ENCODE results near the gene ENOX1. TPM values are rescaled to one million over a fixed set of nuclear protein-coding genes. Genes with fewer than 3 reads are reported as not detected.
"Not testable (repeated sequence)": the region's sequence is repeated elsewhere in the genome, so short reads cannot be mapped to it uniquely, and the experiment has no call there.

Gene ENOX1
- total RNA-seq, 1 donor from 2014 or later: 0.14 TPM

DNA sequence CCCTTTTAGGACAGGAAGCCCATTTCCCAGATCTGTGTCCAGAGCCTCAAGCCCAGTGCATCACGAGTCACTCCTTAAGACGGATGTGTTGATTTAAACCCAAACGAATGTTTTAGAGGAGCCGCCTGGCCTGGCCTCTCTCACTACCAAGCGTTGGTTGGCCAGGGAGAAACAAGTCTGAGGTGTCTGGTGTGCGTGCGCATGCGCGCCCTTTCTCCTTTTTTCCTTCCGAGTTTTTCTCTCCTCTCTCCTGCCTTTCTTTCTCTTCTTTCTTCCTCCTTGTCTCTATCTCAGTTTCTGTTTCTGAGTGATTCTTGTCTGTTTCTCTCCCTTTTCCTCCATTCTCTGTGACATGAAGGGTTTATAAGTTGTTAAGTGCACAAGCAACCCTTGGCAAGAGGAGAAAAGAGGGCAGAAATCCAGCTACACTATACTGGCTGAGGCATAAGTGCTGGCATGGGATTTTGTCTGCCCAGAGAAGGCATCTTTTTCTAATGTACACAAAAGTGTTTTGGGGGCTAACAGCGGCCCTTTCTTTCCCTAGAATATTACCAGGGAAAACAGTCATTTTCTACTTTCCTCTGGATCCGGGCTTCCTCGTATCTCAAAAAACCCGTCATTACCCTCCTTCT, 592.9 kb downstream of the ENOX1 start:
- no peaks in the 10 kb centered on the region for H3K4me1 Mint-ChIP-seq
- no peak for DNase-seq
- no peak overlapping the region for H3K4me3 Mint-ChIP-seq
- no peaks in the 10 kb centered on the region for H3K36me3 Mint-ChIP-seq (ENCODE audit: low read depth)
- peaks cover 11% of the 10 kb centered on the region for H3K27me3 Mint-ChIP-seq
- intact Hi-C loops (cut with micrococcal nuclease): no loop called here
- no peaks in the 10 kb centered on the region for H3K9me3 Mint-ChIP-seq
- H3K27ac Mint-ChIP-seq: no peak overlapping the region

DNA sequence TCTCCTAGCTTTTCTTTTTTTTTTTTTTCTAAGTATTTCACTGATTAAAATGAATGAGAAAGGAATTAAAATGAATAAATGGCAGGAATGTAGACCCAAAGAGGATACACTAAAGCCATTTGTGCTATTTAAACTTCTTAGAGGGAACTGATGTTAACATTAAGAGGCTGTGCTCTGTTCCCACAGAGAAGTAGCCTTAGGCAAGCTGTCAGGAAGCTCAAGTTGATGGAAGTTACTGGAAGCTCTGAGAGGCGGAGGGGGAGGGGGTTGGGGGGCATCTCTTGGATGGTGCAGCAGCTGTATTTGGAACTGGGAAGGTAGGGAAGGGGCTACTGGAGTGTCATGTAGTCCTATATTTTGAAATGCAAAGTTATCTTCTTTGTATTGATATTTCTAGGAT, 595.2 kb downstream of the ENOX1 start:
- H3K4me1 Mint-ChIP-seq: no peaks in the 10 kb centered on the region
- H3K36me3 Mint-ChIP-seq (ENCODE audit: low read depth): no peaks in the 10 kb centered on the region
- no peak overlapping the region for H3K4me3 Mint-ChIP-seq
- intact Hi-C loops (cut with micrococcal nuclease): no loop called here
- no peaks in the 10 kb centered on the region for H3K9me3 Mint-ChIP-seq
- no peak for DNase-seq
- no peak overlapping the region for H3K27ac Mint-ChIP-seq
- H3K27me3 Mint-ChIP-seq: peaks cover 12% of the 10 kb centered on the region

GRCh38 chr13:43185226-43185625, 601.5 kb downstream of the ENOX1 start:
- DNase-seq: no peak
- intact Hi-C loops (cut with micrococcal nuclease): no loop called here
- Mint-ChIP-seq H3K27me3 (peaks cover 15% of the 10 kb centered on the region), H3K36me3 (ENCODE audit: low read depth) (no peaks in the 10 kb centered on the region), H3K27ac (no peak overlapping the region), H3K4me1 (no peaks in the 10 kb centered on the region), H3K4me3 (no peak overlapping the region), H3K9me3 (no peaks in the 10 kb centered on the region)

DNA sequence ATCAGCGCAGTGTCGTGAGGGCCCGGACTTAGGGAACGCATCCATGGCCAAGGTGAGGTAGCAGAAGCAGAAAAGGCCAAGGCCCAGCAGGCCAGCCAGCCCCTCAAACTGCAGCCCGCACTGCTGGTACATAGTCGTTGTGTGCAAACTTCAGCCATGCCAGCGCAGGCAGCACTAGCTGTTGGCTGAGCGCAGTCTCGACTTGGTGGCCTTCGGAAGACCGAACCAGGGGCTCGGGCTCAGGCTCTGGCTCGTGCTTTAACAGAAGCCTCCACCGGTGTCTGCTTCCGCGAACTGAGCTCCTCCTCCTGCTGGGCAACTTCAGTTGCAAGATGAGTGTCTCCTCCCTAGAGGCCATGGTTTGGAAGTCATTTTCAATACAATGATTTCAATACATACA, 605.9 kb downstream of the ENOX1 start:
- DNase-seq: no peak
- H3K27me3 Mint-ChIP-seq: peaks cover 24% of the 10 kb centered on the region
- H3K27ac Mint-ChIP-seq: no peak overlapping the region
- H3K9me3 Mint-ChIP-seq: peaks cover 4% of the 10 kb centered on the region
- H3K4me3 Mint-ChIP-seq: no peak overlapping the region
- no peaks in the 10 kb centered on the region for H3K4me1 Mint-ChIP-seq
- H3K36me3 Mint-ChIP-seq (ENCODE audit: low read depth): no peaks in the 10 kb centered on the region
- intact Hi-C loops (cut with micrococcal nuclease): no loop called here

DNA sequence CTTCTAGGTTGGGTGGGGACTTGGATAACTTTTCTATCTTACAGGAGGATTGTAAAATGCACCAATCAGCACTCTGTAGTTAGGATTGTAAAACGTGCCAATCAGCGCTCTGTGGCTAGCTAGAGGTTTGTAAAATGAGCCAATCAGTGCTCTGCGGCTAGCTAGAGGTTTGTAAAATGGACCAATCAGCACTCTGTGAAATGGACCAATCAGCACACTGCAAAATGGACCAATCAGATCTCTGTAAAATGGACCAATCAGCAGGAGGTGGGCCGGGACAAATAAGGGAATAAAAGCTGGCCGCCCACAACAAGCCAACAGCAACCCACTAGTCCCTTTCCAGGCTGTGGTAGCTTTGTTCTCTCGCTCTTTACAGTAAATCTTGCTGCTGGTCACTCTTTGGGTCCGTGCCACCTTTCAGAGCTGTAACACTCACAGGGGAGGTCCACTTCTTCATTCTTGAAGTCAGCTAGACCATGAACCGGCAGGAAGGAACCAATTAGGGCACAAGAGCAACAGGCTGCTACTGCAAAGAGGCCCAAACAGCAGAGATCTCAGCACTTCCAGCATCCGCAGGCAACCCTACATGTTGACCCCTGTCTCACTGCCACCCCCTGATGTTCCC, 606.6 kb downstream of the ENOX1 start:
- Mint-ChIP-seq H3K9me3 (peaks cover 4% of the 10 kb centered on the region), H3K27ac (no peak overlapping the region), H3K4me3 (no peak overlapping the region), H3K27me3 (peaks cover 23% of the 10 kb centered on the region), H3K36me3 (ENCODE audit: low read depth) (no peaks in the 10 kb centered on the region), H3K4me1 (no peaks in the 10 kb centered on the region)
- DNase-seq: peak; percentile 27
- intact Hi-C loops (cut with micrococcal nuclease): no loop called here

- intact Hi-C loops (cut with micrococcal nuclease): no loop called here
- no peak overlapping the region for H3K4me3 Mint-ChIP-seq
These were observed 615.3 kb downstream of the ENOX1 start for GRCh38 chr13:43171489-43171888.

DNA sequence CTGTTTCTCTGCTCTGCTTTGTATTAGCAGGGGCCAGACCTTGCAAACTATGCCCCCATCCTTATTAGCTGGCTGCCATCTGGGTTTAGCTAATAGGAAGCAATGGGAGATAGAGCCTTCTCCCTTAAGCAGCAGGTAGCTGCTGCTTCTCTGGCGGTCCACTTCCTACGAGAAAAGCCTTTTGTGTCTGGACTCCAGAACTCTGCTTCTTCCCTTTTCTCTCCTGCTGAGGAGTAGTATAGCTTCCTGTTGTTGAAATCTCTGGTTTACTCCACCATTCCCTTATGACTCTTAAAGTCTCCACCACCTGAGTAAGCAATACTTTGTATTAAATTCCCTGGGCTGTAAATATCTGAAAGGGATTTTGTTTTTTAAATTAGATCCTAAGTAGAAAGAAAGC, 616.3 kb downstream of the ENOX1 start:
- Mint-ChIP-seq H3K27me3 (peaks cover 8% of the 10 kb centered on the region), H3K27ac (no peak overlapping the region)
- intact Hi-C loops (cut with micrococcal nuclease): no loop called here

More at GRCh38 chr13:43171489-43171888, 615.3 kb downstream of the ENOX1 start:
- Mint-ChIP-seq H3K27ac (no peak overlapping the region), H3K27me3 (peaks cover 12% of the 10 kb centered on the region), H3K9me3 (no peaks in the 10 kb centered on the region), H3K36me3 (ENCODE audit: low read depth) (no peaks in the 10 kb centered on the region), H3K4me1 (no peaks in the 10 kb centered on the region)
- peak; percentile 11 for DNase-seq

GRCh38 chr13:43168434-43168833, 618.3 kb downstream of the ENOX1 start:
- H3K36me3 Mint-ChIP-seq (ENCODE audit: low read depth); H3K27ac Mint-ChIP-seq; H3K4me1 Mint-ChIP-seq; DNase-seq; intact Hi-C loops (cut with micrococcal nuclease); H3K4me3 Mint-ChIP-seq; H3K27me3 Mint-ChIP-seq: not testable (repeated sequence)
- H3K9me3 Mint-ChIP-seq: peaks cover 16% of the 10 kb centered on the region

More for the DNA sequence above, 616.3 kb downstream of the ENOX1 start:
- no peak overlapping the region for H3K4me3 Mint-ChIP-seq
- peaks cover 2% of the 10 kb centered on the region for H3K9me3 Mint-ChIP-seq
- H3K4me1 Mint-ChIP-seq: no peaks in the 10 kb centered on the region
- peak; percentile 31 for DNase-seq
- no peaks in the 10 kb centered on the region for H3K36me3 Mint-ChIP-seq (ENCODE audit: low read depth)

DNA sequence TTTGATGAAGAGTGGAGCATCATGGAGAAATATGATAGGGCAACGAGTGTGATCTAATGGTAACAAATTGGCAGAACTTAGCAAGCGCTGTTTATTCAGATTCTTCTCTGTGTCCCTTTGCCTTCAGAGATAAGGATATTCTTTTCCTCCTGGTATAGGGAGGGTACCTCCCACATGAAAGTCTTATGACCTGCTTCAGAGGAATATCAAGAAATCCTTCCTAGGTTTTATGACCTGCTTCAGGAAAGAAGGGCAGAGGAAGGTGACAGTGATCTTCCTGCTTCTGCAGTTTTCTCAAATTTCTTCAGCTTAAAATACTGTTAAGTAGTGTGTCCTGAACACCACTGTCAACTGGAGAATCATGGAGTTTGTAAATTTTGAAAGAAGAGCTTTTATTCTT, 619.0 kb downstream of the ENOX1 start:
- H3K27ac Mint-ChIP-seq: no peak overlapping the region
- peaks cover 17% of the 10 kb centered on the region for H3K9me3 Mint-ChIP-seq
- intact Hi-C loops (cut with micrococcal nuclease): no loop called here
- H3K4me3 Mint-ChIP-seq: no peak overlapping the region
- H3K27me3 Mint-ChIP-seq: peaks cover 7% of the 10 kb centered on the region
- DNase-seq: no peak
- no peaks in the 10 kb centered on the region for H3K4me1 Mint-ChIP-seq
- H3K36me3 Mint-ChIP-seq (ENCODE audit: low read depth): no peaks in the 10 kb centered on the region

DNA sequence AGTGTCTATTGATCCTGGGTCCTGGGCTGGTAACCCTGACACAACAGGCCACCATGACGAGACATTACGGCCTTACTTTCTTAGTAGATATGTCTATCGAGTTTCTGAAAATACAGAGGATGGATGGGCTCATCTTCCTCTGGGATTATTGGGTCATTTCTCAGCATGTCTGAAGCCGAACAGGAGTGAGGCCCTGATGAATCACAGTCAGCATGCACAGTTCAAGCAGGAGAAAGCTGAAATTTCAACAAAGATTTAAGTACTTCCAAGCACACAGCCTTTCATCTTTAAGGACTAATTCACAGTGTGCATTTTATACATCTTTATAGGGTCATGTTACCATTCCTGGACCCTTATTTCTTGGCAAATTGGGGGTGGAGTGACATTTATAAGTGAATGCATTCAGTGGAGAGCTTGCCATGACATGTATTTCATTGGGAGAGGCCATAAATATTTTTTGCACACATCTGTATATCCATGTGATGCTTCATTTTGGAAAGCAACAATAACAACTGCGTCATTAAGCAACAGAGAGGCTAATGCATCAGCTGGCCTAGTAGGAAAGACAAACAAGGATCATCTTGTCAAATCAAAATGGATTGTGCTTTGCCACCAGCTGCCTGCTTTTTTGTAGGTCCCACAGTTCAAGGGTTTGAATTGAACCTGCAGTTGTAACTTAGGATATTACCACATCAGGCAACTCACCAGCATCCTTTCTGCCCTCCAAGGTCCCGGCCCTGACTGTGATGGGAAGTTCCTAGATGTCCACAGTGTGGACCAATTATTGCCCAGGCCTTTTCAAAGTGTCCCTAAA, 619.9 kb downstream of the ENOX1 start:
- no peaks in the 10 kb centered on the region for H3K36me3 Mint-ChIP-seq (ENCODE audit: low read depth)
- DNase-seq: peak; percentile 17
- H3K27ac Mint-ChIP-seq: no peak overlapping the region
- no peaks in the 10 kb centered on the region for H3K4me1 Mint-ChIP-seq
- peaks cover 7% of the 10 kb centered on the region for H3K27me3 Mint-ChIP-seq
- peaks cover 17% of the 10 kb centered on the region for H3K9me3 Mint-ChIP-seq
- intact Hi-C loops (cut with micrococcal nuclease): no loop called here
- H3K4me3 Mint-ChIP-seq: no peak overlapping the region

Other genes starting within 250 kb of the ENOX1 start
- gene CCDC122, start 92.8 kb upstream of the ENOX1 start, total RNA-seq: 0.56 and 1.7 TPM in 2 replicates
- 2.3 and 2.6 TPM in 2 replicates for gene LACC1, start 92.9 kb upstream of the ENOX1 start, total RNA-seq

Data from activated CD4-positive, alpha-beta T cell treated with anti-CD3 and anti-CD28 coated beads, Interleukin-2, amount 10 ng/mL, durations not matched to agents 24 days and 14 days (primary cell).